AG09319 (cell line): ENCODE results near the gene NNT.
"Not testable (repeated sequence)": the region's sequence is repeated elsewhere in the genome, so short reads cannot be mapped to it uniquely, and the experiment has no call there.

Source experiments
- DNase-seq: peaks from one replicate; pipeline ENCODE4 v3.0.0-alpha.2; 2010; ENCODE audit warnings: low read depth; ENCODE audit errors: extremely low read depth
- TF ChIP-seq, protein P1 (sequence below): IDR thresholded peaks from 2 replicates; pipeline ENCODE4 v1.5.1; 2011; ENCODE audit warnings: low read depth, mild to moderate bottlenecking, inconsistent platforms, low read length, moderate library complexity

Gene NNT

DNA sequence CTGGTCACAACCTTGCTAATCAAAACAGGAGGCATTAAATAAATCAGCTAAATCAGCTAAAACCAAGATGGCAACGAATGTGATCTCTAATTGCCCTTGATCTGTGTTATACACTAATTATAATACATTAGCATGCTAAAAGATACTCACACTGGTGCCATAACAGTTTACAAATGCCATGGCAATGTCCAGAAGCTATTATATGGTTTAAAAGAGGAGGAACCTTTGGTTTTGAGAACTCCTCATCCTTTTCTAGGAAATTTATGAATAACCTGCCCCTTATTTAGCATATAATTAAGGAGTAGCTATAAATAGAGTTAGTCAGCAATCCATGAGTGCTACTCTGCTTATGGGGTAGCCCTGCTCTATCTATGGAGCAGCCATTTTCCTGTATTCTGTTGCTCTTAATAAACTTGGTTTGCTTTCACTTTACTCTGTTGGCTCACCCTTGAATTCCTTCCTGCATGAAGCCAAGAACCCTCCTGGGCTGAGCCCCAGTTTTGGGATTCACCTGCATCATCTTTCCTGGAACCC, 18.7 kb upstream of the NNT start:
- no peak for DNase-seq

DNA sequence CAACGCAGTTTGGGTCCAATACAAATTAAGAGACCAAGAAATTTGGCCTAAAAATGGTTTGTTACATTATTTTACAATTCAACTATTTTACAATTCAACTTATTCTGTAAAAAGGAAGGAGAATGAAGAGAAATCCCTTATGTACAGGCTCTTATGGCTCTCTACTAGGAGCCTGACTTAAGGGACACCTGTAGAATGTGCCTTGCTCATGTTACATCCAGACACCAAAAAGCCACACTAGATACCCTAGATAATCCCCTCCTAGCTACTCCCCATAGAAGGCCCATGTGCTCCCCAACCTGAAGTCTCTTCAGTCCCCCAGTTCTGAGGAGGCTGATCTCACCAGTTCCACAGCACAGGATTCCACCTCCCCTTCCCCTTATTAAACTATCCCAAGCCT, 14.1 kb upstream of the NNT start:
- DNase-seq: no peak
- TF ChIP-seq, protein P1, sequence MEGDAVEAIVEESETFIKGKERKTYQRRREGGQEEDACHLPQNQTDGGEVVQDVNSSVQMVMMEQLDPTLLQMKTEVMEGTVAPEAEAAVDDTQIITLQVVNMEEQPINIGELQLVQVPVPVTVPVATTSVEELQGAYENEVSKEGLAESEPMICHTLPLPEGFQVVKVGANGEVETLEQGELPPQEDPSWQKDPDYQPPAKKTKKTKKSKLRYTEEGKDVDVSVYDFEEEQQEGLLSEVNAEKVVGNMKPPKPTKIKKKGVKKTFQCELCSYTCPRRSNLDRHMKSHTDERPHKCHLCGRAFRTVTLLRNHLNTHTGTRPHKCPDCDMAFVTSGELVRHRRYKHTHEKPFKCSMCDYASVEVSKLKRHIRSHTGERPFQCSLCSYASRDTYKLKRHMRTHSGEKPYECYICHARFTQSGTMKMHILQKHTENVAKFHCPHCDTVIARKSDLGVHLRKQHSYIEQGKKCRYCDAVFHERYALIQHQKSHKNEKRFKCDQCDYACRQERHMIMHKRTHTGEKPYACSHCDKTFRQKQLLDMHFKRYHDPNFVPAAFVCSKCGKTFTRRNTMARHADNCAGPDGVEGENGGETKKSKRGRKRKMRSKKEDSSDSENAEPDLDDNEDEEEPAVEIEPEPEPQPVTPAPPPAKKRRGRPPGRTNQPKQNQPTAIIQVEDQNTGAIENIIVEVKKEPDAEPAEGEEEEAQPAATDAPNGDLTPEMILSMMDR: no peak

More for the DNA sequence above, 18.7 kb upstream of the NNT start:
- TF ChIP-seq, protein P1: no peak

DNA sequence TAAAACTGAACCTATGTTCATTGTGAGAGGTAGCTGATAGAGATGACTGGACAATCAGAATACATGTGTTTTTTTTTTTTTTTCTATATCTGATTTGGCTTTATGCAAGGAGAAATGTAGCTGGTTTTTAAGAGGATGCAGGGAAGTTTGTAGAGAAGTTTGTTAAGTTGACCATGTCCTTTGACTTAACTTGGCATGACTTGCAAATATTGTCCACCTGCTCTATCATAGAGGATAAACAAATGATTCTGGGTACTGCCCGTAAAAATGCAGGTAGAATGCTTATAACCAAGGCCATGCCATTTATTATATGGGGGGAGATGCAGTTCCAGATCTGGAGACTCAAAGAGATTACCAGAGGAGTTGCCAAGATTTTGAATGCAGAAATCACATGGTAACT, 13.7 kb upstream of the NNT start:
- DNase-seq: no peak
- TF ChIP-seq, protein P1: no peak

DNA sequence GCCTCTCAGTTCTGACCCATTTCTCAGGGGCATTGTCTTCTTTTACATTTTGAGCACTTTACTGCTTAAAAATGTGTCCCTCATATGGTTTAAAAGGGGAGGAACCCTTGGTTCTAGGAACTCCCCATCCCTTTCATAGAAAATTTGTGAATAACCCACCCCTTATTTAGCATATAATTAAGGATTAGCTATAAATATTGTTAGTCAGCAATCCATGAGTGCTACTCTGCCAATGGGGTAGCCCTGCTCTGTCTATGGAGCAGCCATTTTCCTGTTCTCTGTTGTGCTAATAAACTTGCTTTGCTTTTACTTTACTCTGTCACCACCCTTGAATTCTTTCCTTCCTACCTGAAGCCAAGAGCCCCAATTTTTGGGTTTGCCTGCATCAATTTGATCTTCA, 12.3 kb upstream of the NNT start:
- TF ChIP-seq, protein P1: no peak
- DNase-seq: no peak

DNA sequence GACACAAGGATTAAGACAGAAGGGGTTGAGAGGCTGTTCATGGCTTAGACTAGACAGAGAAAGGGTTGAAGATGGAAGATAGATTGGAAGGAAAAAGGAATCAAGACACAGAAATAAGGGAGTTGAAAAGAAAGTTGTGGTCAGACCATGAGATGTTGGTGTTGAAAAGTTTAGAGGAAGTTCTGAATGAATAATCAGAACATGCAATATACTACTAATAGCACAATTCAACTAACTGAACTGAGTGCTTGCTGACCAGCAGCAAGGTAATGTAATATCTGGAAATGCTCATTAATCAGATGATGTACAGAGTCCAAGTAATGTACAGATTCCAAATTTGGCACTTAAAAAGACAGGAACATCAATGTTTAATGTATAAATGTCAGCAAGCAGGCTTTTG, 10.6 kb upstream of the NNT start:
- TF ChIP-seq, protein P1: no peak
- DNase-seq: no peak

DNA sequence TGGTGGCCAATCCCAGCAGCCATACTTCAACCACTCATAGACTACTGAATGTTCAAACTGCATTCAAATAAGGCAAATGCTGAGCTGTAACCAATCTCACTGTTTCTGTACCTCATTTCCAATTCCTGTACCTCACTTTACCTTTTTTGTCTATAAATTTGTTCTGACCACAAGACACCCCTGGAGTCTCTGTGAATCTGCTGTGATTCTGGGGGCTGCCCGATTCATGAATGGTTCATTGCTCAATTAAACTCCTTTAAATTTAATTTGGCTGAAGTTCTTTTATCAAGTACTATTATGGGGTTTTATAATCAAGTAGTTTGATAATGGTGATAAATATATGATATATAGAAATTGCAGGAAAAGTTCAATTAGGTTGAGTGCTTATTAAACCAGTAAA, 4.1 kb upstream of the NNT start:
- not testable (repeated sequence) for DNase-seq

DNA sequence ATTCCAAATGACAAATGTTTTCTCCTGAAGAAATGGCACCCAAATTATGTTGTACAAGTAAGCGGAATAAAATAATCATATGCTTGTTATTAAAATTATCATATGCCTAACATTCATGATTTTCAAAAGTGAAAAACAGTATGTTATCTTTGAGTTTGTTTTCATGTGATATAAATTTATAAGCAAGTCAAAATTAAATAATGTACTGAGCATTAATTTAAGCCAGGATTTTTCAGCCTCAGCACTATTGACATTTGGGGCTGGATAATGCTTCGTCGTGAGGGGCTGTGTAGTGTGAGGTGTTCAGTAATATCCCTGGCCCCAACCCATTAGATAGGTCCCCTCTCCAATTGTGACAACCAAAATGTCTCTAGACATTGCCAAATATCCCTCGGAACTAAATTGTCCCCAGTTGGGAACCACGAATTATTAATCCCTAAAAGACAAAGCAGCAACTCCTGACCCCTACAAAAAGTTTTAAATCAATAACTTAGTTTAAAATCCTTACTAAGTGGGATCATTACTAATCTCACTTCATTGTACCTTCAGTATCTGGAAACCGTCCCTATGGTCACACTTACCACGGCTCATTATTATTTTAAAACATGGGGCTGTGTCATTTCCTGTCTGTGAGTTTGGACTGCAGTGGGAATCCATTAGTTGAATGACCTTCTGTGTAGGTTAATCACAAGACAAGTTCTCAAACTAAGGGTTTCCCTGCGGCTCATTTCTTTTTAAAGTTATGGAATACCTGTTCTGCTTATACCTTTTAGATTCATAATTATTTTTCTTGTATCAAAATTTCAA, 1.3 kb upstream of the NNT start:
- TF ChIP-seq, protein P1: no peak
- no peak for DNase-seq
